Skeletal muscle tissue (tissue), 4 donors: ENCODE data around the gene FAM110A. TPM values are rescaled to one million over a fixed set of nuclear protein-coding genes. Genes with fewer than 3 reads are reported as not detected.
"Not testable (repeated sequence)": the region's sequence is repeated elsewhere in the genome, so short reads cannot be mapped to it uniquely, and the experiment has no call there.

ENCODE experiments used
- H3K27ac ChIP-seq: one replicate; pipeline ENCODE4 v1.7.0; 2013; ENCODE audit warnings: mild to moderate bottlenecking, low read depth, low read length, inconsistent platforms
- H3K27me3 ChIP-seq, 3 donors: one replicate each; pipeline ENCODE4 v1.7.0; 2013; ENCODE audit warnings: low read length in 3 of 3; ENCODE audit not compliant: control insufficient read depth in 3 of 3, insufficient read depth in 3 of 3
- H3K36me3 ChIP-seq, 3 donors: one replicate each; pipeline ENCODE4 v1.7.0; 2013; ENCODE audit warnings: low read length in 3 of 3; ENCODE audit not compliant: control insufficient read depth in 3 of 3, insufficient read depth in 3 of 3
- H3K4me1 ChIP-seq, 3 donors: one replicate each; pipeline ENCODE4 v1.7.0; 2013; ENCODE audit warnings: low read length in 3 of 3, mild to moderate bottlenecking in 3 of 3; ENCODE audit not compliant: control insufficient read depth in 3 of 3, insufficient read depth in 3 of 3
- H3K4me3 ChIP-seq, 3 donors: one replicate each; pipeline ENCODE4 v1.7.0; 2013; ENCODE audit warnings: low read length in 3 of 3
- H3K9ac ChIP-seq, 3 donors: one replicate each; pipeline ENCODE4 v1.7.0; 2013; ENCODE audit warnings: low read length in 3 of 3, mild to moderate bottlenecking in 3 of 3, moderate library complexity in 2 of 3, low read depth in 1 of 3
- H3K9me3 ChIP-seq, 3 donors: one replicate each; pipeline ENCODE4 v1.7.0; 2013; ENCODE audit warnings: low read length in 3 of 3; ENCODE audit not compliant: control insufficient read depth in 3 of 3
- total RNA-seq: library from RNA; depleted of rRNA; stranded (reverse); fragments of >200 nt; gene quantifications from one replicate; pipeline ENCODE4 v1.2.3, GENCODE V29; 2014
- donor health status: Osteomylitis.

FAM110A gene
- total RNA-seq, 1 donor from 2014 or later: 7.3 TPM

- H3K36me3 ChIP-seq: no peaks in the 10 kb centered on the region
- H3K9me3 ChIP-seq: no peaks in the 10 kb centered on the region
- no peak overlapping the region for H3K9ac ChIP-seq
- no peak overlapping the region for H3K4me3 ChIP-seq
- H3K27me3 ChIP-seq: no peaks in the 10 kb centered on the region
- peaks cover 23 to 61% (median 23%) of the 10 kb centered on the region in 3 donors for H3K4me1 ChIP-seq
- no peak overlapping the region for H3K27ac ChIP-seq
Observed at GRCh38 chr20:822651-823573, 10.6 kb upstream of the FAM110A start.

GRCh38 chr20:823574-823902 lies 10.0 kb upstream of the FAM110A start:
- H3K27ac ChIP-seq: no peak overlapping the region
- H3K9ac ChIP-seq: no peak overlapping the region
- no peak overlapping the region for H3K4me3 ChIP-seq
- H3K36me3 ChIP-seq: no peaks in the 10 kb centered on the region
- H3K4me1 ChIP-seq: peaks cover 23 to 61% (median 23%) of the 10 kb centered on the region in 3 donors
- H3K9me3 ChIP-seq: no peaks in the 10 kb centered on the region
- no peaks in the 10 kb centered on the region for H3K27me3 ChIP-seq

- no peaks in the 10 kb centered on the region for H3K36me3 ChIP-seq
- no peak overlapping the region for H3K9ac ChIP-seq
- no peak overlapping the region for H3K4me3 ChIP-seq
- no peaks in the 10 kb centered on the region for H3K27me3 ChIP-seq
- no peaks in the 10 kb centered on the region for H3K9me3 ChIP-seq
- H3K4me1 ChIP-seq: peaks cover 23 to 67% (median 26%) of the 10 kb centered on the region in 3 donors
- H3K27ac ChIP-seq: no peak overlapping the region
Observed at GRCh38 chr20:824490-824889, 9.0 kb upstream of the FAM110A start.

- Histone ChIP-seq H3K9ac (no peak overlapping the region), H3K27me3 (no peaks in the 10 kb centered on the region), H3K4me1 (peaks cover 23 to 65% (median 26%) of the 10 kb centered on the region in 3 donors), H3K9me3 (no peaks in the 10 kb centered on the region), H3K27ac (no peak overlapping the region), H3K4me3 (no peak overlapping the region), H3K36me3 (no peaks in the 10 kb centered on the region)
Observed at GRCh38 chr20:824916-825315, 8.6 kb upstream of the FAM110A start.

GRCh38 chr20:825710-826421 lies 7.6 kb upstream of the FAM110A start:
- Histone ChIP-seq H3K36me3 (no peaks in the 10 kb centered on the region), H3K4me3 (no peak overlapping the region), H3K4me1 (peaks cover 21 to 57% (median 26%) of the 10 kb centered on the region in 3 donors), H3K27me3 (no peaks in the 10 kb centered on the region), H3K9ac (no peak overlapping the region), H3K27ac (no peak overlapping the region), H3K9me3 (no peaks in the 10 kb centered on the region)

GRCh38 chr20:826695-827323 lies 6.7 kb upstream of the FAM110A start:
- Histone ChIP-seq H3K9ac (no peak overlapping the region), H3K4me3 (no peak overlapping the region), H3K9me3 (no peaks in the 10 kb centered on the region), H3K4me1 (peaks cover 13 to 48% (median 20%) of the 10 kb centered on the region in 3 donors), H3K36me3 (no peaks in the 10 kb centered on the region), H3K27ac (no peak overlapping the region), H3K27me3 (no peaks in the 10 kb centered on the region)

DNA sequence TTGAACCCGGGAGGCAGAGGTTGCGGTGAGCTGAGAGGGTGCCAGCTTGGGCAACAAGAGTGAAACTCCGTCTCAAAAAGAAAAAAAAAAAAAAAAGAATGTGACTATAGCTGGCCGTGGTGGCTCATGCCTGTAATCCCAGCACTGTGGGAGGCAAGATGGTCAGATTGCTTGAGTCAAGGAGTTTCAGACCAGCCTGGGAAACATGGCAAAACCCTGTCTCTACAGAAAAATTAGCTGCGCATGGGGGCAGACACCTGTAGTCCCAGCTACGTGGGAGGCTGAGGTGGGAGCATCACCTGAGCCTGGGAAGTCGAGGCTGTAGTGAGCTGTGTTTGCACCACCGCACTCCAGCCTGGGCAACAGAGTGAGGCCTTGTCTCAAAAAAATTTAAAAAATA lies 5.5 kb upstream of the FAM110A start:
- not testable (repeated sequence) for H3K36me3 ChIP-seq, H3K4me3 ChIP-seq, H3K9me3 ChIP-seq, H3K27ac ChIP-seq, H3K9ac ChIP-seq, H3K27me3 ChIP-seq
- H3K4me1 ChIP-seq: peaks cover 12 to 39% (median 19%) of the 10 kb centered on the region in 3 donors

DNA sequence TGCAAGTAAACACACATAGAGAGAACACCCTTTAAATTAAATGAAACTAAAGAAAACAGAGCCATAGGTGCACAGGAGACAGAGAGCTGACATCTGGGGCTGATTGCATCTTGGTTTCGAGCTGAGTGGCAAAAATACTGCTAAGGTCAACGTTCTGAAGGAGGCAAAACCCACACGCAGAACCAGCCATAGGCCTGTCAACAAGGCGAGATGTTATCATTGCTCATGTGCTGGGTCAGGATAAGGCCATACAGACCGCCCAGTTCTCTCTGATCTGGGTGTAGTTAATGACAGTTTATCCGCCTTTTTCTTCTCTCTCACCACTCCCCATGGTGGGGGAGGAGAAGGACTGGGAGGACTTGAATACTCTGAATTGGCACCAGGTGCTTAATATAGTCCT lies 4.5 kb upstream of the FAM110A start:
- Histone ChIP-seq H3K9ac (no peak overlapping the region), H3K4me3 (no peak overlapping the region), H3K9me3 (no peaks in the 10 kb centered on the region), H3K27me3 (no peaks in the 10 kb centered on the region), H3K27ac (no peak overlapping the region), H3K4me1 (peaks cover 13 to 41% (median 23%) of the 10 kb centered on the region in 3 donors), H3K36me3 (no peaks in the 10 kb centered on the region)

- Histone ChIP-seq H3K4me3 (no peak overlapping the region), H3K9me3 (no peaks in the 10 kb centered on the region), H3K36me3 (no peaks in the 10 kb centered on the region), H3K27ac (no peak overlapping the region), H3K9ac (no peak overlapping the region), H3K4me1 (peaks cover 19 to 45% (median 27%) of the 10 kb centered on the region in 3 donors), H3K27me3 (no peaks in the 10 kb centered on the region)
Observed at GRCh38 chr20:829551-829950, 4.0 kb upstream of the FAM110A start.
